HG03196 (cell line): Measurements from ENCODE around the gene IQSEC1.

Experiments
- ATAC-seq: cut with Tn5 transposase; IDR thresholded peaks from one replicate; pipeline ENCODE4 v1.9.1; 2021; ENCODE audit not compliant: unreplicated experiment

IQSEC1 gene

GRCh38 chr3:12961007-12961696, 112.1 kb downstream of the IQSEC1 start:
- ATAC-seq: no peak

GRCh38 chr3:12960497-12960896, 112.7 kb downstream of the IQSEC1 start:
- no peak for ATAC-seq

GRCh38 chr3:12959838-12960378, 113.3 kb downstream of the IQSEC1 start:
- ATAC-seq: no peak

- ATAC-seq: no peak
Observed at GRCh38 chr3:12959410-12959809, 113.8 kb downstream of the IQSEC1 start.

GRCh38 chr3:12957824-12958792, 115.1 kb downstream of the IQSEC1 start:
- no peak for ATAC-seq

- ATAC-seq: no peak
Observed at GRCh38 chr3:12957339-12957738, 115.9 kb downstream of the IQSEC1 start.

GRCh38 chr3:12956316-12956660, 116.9 kb downstream of the IQSEC1 start:
- ATAC-seq: no peak

GRCh38 chr3:12955651-12956315, 117.4 kb downstream of the IQSEC1 start:
- ATAC-seq: no peak

GRCh38 chr3:12954891-12955650, 118.2 kb downstream of the IQSEC1 start:
- ATAC-seq: peak; percentile 54

GRCh38 chr3:12954180-12954579, 119.0 kb downstream of the IQSEC1 start:
- no peak for ATAC-seq

GRCh38 chr3:12953201-12953995, 119.8 kb downstream of the IQSEC1 start:
- ATAC-seq: no peak

GRCh38 chr3:12952343-12953200, 120.7 kb downstream of the IQSEC1 start:
- no peak for ATAC-seq

- ATAC-seq: peak; percentile 67
Observed at GRCh38 chr3:12948891-12949711, 124.1 kb downstream of the IQSEC1 start.

- no peak for ATAC-seq
Observed at GRCh38 chr3:12948371-12948770, 124.9 kb downstream of the IQSEC1 start.

GRCh38 chr3:12947504-12948369, 125.5 kb downstream of the IQSEC1 start:
- no peak for ATAC-seq

- no peak for ATAC-seq
Observed at GRCh38 chr3:12946649-12947316, 126.4 kb downstream of the IQSEC1 start.

GRCh38 chr3:12946251-12946648, 127.0 kb downstream of the IQSEC1 start:
- ATAC-seq: no peak
